NCI-H748 treated with DMSO at 0.1 percent for 48 hours (cell line): ENCODE results near the gene ZYG11B.
A peak's percentile ranks its signal among the peaks of the same experiment; 100 is the strongest.
"Not testable (repeated sequence)": the region's sequence is repeated elsewhere in the genome, so short reads cannot be mapped to it uniquely, and the experiment has no call there.

Source experiments
- DNase-seq: peaks from one replicate; lab custom pipeline; 2025; lab: John Stamatoyannopoulos, UW

The ZYG11B gene

GRCh38 chr1:52756020-52756419 is 29.8 kb downstream of the ZYG11B start:
- DNase-seq, result no peak

- DNase-seq, result no peak
These were observed 33.7 kb downstream of the ZYG11B start for GRCh38 chr1:52759908-52760307.

GRCh38 chr1:52767596-52768280 is 41.5 kb downstream of the ZYG11B start:
- DNase-seq, result no peak

GRCh38 chr1:52769346-52770033 is 43.2 kb downstream of the ZYG11B start:
- no peak for DNase-seq

GRCh38 chr1:52771384-52771783 is 45.1 kb downstream of the ZYG11B start:
- DNase-seq, result no peak

- no peak for DNase-seq
These were observed 59.9 kb downstream of the ZYG11B start for GRCh38 chr1:52786148-52786547.

GRCh38 chr1:52790429-52790828 is 64.2 kb downstream of the ZYG11B start:
- DNase-seq, result not testable (repeated sequence)

GRCh38 chr1:52792036-52792435 is 65.8 kb downstream of the ZYG11B start:
- no peak for DNase-seq

- DNase-seq, result not testable (repeated sequence)
These were observed 67.5 kb downstream of the ZYG11B start for GRCh38 chr1:52793717-52794116.

- DNase-seq, result no peak
These were observed 69.2 kb downstream of the ZYG11B start for GRCh38 chr1:52795464-52795863.

- no peak for DNase-seq
These were observed 72.1 kb downstream of the ZYG11B start for GRCh38 chr1:52798331-52798730.

- DNase-seq, result no peak
These were observed 74.8 kb downstream of the ZYG11B start for GRCh38 chr1:52801011-52801410.

GRCh38 chr1:52804083-52804482 is 77.8 kb downstream of the ZYG11B start:
- not testable (repeated sequence) for DNase-seq

- no peak for DNase-seq
These were observed 88.2 kb downstream of the ZYG11B start for GRCh38 chr1:52814465-52814864.

- DNase-seq, result not testable (repeated sequence)
These were observed 94.6 kb downstream of the ZYG11B start for GRCh38 chr1:52820830-52821229.

GRCh38 chr1:52825868-52826267 is 99.6 kb downstream of the ZYG11B start:
- peak; percentile 5 for DNase-seq

- DNase-seq, result no peak
These were observed 108.5 kb downstream of the ZYG11B start for GRCh38 chr1:52834798-52835197.

- no peak for DNase-seq
These were observed 109.8 kb downstream of the ZYG11B start for GRCh38 chr1:52836035-52836434.

GRCh38 chr1:52839175-52839574 is 112.9 kb downstream of the ZYG11B start:
- not testable (repeated sequence) for DNase-seq

- peak; percentile 53 for DNase-seq
These were observed 116.5 kb downstream of the ZYG11B start, which contains the start of gene ZYG11A for GRCh38 chr1:52842643-52843310. Gene ZYG11A, plus strand, starts transcription at chr1:52842760. Its CDS starts 124 bp downstream, at chr1:52842884.

GRCh38 chr1:52845119-52845518 is 118.9 kb downstream of the ZYG11B start:
- DNase-seq, result not testable (repeated sequence)

- DNase-seq, result no peak
These were observed 122.2 kb downstream of the ZYG11B start for GRCh38 chr1:52848423-52848822.

- DNase-seq, result no peak
These were observed 124.7 kb downstream of the ZYG11B start for GRCh38 chr1:52850951-52851350.
